GM10248 (cell line): Measurements from ENCODE around the gene ATP2B2.

Experiments used
- CTCF ChIA-PET: fragments of 300-600 bp; sonication (Branson Sonifier 250); formaldehyde crosslinking; extraction: SDS; loops from one replicate; lab custom pipeline; 2021; ENCODE audit warnings: antibody characterized with exemption; lab: Yijun Ruan, JAX
- POLR2A ChIA-PET: fragments of 350-650 bp; sonication (Branson Sonifier 250); formaldehyde crosslinking; extraction: SDS; loops from one replicate; lab custom pipeline; 2020; ENCODE audit warnings: antibody characterized with exemption; lab: Yijun Ruan, JAX
- DNase-seq: peaks from one replicate; pipeline ENCODE4 v3.0.0; 2012; ENCODE audit errors: extremely low spot score
- CTCF ChIP-seq: IDR thresholded peaks from 2 replicates; pipeline ENCODE4 v1.5.1; 2012; ENCODE audit warnings: mild to moderate bottlenecking, low read depth; ENCODE audit errors: extremely low read depth, missing control alignments, control extremely low read depth

ATP2B2 gene

GRCh38 chr3:10381336-10381735 lies 124.0 kb downstream of the ATP2B2 start:
- TF ChIP-seq CTCF = no peak
- ChIA-PET CTCF (interaction anchor here (1.5 kb wide), 1 partner anchor 37 kb away, joined by 4 read pairs; no protein-coding TSS in a partner anchor), POLR2A (no interaction called here)
- DNase-seq = no peak

DNA sequence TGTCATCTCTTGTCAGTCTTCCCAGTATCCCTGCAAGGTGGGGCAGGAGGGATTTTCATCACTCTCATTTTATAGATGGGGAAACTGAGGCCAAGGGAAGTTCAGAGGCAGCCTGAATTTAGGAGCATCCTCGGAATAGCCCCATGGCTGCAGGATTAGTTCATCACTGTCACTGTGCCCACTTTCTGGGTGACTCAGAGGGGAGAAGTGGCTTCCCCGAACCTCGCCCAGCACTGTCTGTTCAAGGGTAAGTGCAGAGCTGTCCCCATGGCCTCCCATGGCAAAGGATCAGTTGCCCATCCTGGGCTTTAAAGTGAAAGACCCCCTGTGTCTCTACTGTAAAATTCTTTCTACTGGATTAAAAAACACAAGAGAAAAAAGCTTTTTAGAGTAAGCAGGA lies 124.5 kb downstream of the ATP2B2 start:
- ChIA-PET CTCF (interaction anchor here (1.5 kb wide), 1 partner anchor 37 kb away, joined by 4 read pairs; no protein-coding TSS in a partner anchor), POLR2A (no interaction called here)
- no peak for DNase-seq

GRCh38 chr3:10379961-10380360 lies 125.4 kb downstream of the ATP2B2 start:
- ChIA-PET CTCF (interaction anchor here (1.5 kb wide), 1 partner anchor 36 kb away, joined by 4 read pairs; no protein-coding TSS in a partner anchor), POLR2A (no interaction called here)
- no peak for TF ChIP-seq CTCF
- DNase-seq = no peak

More for the DNA sequence above, 124.5 kb downstream of the ATP2B2 start:
- no peak for TF ChIP-seq CTCF

DNA sequence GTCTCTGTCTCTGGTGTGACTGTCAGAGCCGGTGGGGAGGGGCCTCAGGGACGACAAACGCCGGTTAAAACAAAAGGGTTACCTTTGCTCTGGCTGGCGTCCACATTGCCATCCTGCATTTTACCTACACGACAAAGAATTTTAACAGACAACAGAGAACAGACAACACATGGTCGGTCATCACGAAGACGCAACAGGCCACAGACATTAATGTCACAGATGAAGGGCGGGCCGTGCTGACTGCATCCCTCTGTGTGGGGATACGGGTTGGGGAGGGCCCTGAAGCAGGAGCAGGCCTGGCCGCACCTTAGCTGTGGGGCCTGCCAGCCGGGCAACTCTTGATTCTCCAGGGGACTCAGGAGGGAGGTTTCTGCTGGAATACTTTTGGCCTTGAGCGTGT lies 126.2 kb downstream of the ATP2B2 start:
- ChIA-PET CTCF (no interaction called here), POLR2A (no interaction called here)
- no peak for DNase-seq
- no peak for TF ChIP-seq CTCF

GRCh38 chr3:10378742-10379141 lies 126.6 kb downstream of the ATP2B2 start:
- ChIA-PET CTCF (no interaction called here), POLR2A (no interaction called here)
- no peak for DNase-seq
- no peak for TF ChIP-seq CTCF

- no peak for DNase-seq
- ChIA-PET CTCF (no interaction called here), POLR2A (no interaction called here)
- TF ChIP-seq CTCF = no peak
These were observed 127.1 kb downstream of the ATP2B2 start for GRCh38 chr3:10378246-10378645.

GRCh38 chr3:10377148-10377725 lies 128.1 kb downstream of the ATP2B2 start:
- no peak for TF ChIP-seq CTCF
- no peak for DNase-seq
- ChIA-PET POLR2A (no interaction called here), CTCF (no interaction called here)
